OCI-LY7 (cell line): ENCODE results near the gene RPS6KA2.

Source experiments
- EZH2phosphoT487 ChIP-seq: fragments of 200-600 bp; sonication (generic); IDR thresholded peaks from 2 replicates; pipeline ENCODE4 v1.6.1; 2018; ENCODE audit warnings: low read depth, borderline replicate concordance, mild to moderate bottlenecking, mixed run types, antibody characterized with exemption, low read length, moderate library complexity, mixed read lengths
- TF ChIP-seq, protein P1 (sequence below): fragments of 200-600 bp; sonication (generic); conservative IDR thresholded peaks from 2 replicates; pipeline ENCODE4 v1.5.1; 2014; ENCODE audit warnings: mild to moderate bottlenecking, antibody characterized with exemption, low read length, moderate library complexity, mixed read lengths

DNA sequence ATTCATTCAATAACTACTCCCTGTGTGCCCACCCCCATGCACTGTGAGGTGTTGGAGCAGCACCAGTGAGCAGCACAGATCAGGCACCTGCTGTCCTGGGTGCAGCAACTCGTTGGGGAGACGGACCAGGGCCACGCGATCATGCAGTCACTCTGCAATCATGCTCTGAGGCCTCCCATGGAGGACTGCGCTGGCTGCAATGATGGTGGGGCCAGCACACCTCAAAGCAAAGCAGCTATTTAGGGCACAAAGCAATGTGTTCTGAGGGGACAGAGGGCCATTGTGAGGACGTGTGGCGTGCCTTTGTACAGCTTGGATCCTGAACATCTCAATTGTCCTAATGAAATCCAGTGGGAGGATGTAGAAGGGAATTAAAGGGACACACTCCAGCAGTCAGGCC is 203.3 kb downstream of the RPS6KA2 start:
- TF ChIP-seq, protein P1, sequence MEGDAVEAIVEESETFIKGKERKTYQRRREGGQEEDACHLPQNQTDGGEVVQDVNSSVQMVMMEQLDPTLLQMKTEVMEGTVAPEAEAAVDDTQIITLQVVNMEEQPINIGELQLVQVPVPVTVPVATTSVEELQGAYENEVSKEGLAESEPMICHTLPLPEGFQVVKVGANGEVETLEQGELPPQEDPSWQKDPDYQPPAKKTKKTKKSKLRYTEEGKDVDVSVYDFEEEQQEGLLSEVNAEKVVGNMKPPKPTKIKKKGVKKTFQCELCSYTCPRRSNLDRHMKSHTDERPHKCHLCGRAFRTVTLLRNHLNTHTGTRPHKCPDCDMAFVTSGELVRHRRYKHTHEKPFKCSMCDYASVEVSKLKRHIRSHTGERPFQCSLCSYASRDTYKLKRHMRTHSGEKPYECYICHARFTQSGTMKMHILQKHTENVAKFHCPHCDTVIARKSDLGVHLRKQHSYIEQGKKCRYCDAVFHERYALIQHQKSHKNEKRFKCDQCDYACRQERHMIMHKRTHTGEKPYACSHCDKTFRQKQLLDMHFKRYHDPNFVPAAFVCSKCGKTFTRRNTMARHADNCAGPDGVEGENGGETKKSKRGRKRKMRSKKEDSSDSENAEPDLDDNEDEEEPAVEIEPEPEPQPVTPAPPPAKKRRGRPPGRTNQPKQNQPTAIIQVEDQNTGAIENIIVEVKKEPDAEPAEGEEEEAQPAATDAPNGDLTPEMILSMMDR: no peak
- no peak for TF ChIP-seq EZH2phosphoT487
